OCI-LY7 (cell line): ENCODE results near the gene BRCA1. TPM values are rescaled to one million over a fixed set of nuclear protein-coding genes. Genes with fewer than 3 reads are reported as not detected.

ENCODE experiments used
- BruUV-seq: library from RNA; stranded (reverse); fragments of 400-500 nt; replicated peaks from 2 replicates; lab custom pipeline; 2021; lab: Mats Ljungman, UMichigan
- CTCF ChIA-PET: fragments of 300-600 bp; sonication (Branson Sonifier 250); formaldehyde crosslinking; loops from one replicate; lab custom pipeline; 2022; ENCODE audit warnings: antibody characterized with exemption; ENCODE audit not compliant: unreplicated experiment; lab: Charles Lee
- POLR2A ChIA-PET: fragments of 300-600 bp; sonication (Branson Sonifier 250); formaldehyde crosslinking; loops from one replicate; lab custom pipeline; 2022; ENCODE audit warnings: antibody characterized with exemption; lab: Charles Lee
- DNase-seq: peaks from one replicate; pipeline ENCODE4 v3.0.0-alpha.2; 2015; ENCODE audit warnings: low spot score
- H2AFZ ChIP-seq: fragments of 200-600 bp; sonication (generic), shearing (Covaris generic); 2 replicates; pipeline ENCODE4 v1.6.1; 2014; ENCODE audit warnings: mild to moderate bottlenecking, antibody characterized with exemption, low read length, moderate library complexity
- H3K27ac ChIP-seq: fragments of 200-600 bp; sonication (generic); 2 replicates; pipeline ENCODE4 v1.5.1; 2014; ENCODE audit warnings: mixed run types, low read depth, mild to moderate bottlenecking, moderate library complexity, low read length, inconsistent platforms; ENCODE audit not compliant: poor library complexity, severe bottlenecking
- H3K36me3 ChIP-seq: fragments of 200-600 bp; sonication (generic); 2 replicates; pipeline ENCODE4 v1.6.1; 2014; ENCODE audit warnings: mild to moderate bottlenecking, antibody characterized with exemption, low read length, moderate library complexity, mixed read lengths; ENCODE audit not compliant: insufficient read depth
- H3K4me1 ChIP-seq: fragments of 200-600 bp; sonication (generic); 2 replicates; pipeline ENCODE4 v1.5.1; 2014; ENCODE audit warnings: mild to moderate bottlenecking, low read length; ENCODE audit not compliant: insufficient read depth, poor library complexity, severe bottlenecking
- H3K4me2 ChIP-seq: fragments of 200-600 bp; sonication (generic); 2 replicates; pipeline ENCODE4 v1.6.1; 2014; ENCODE audit warnings: mild to moderate bottlenecking, low read length
- H3K4me3 ChIP-seq: fragments of 200-600 bp; sonication (generic); 2 replicates; pipeline ENCODE4 v1.5.1; 2014; ENCODE audit warnings: mild to moderate bottlenecking, low read depth, low read length; ENCODE audit not compliant: poor library complexity, severe bottlenecking
- H3K79me2 ChIP-seq: fragments of 200-600 bp; sonication (generic); 2 replicates; pipeline ENCODE4 v1.6.1; 2016; ENCODE audit warnings: low read depth, mild to moderate bottlenecking, low read length, moderate library complexity, mixed read lengths; ENCODE audit not compliant: insufficient read depth
- H3K9me2 ChIP-seq: fragments of 200-600 bp; sonication (generic); 2 replicates; pipeline ENCODE4 v1.6.1; 2016; ENCODE audit warnings: mild to moderate bottlenecking, low read length, mixed read lengths; ENCODE audit not compliant: insufficient read depth
- H3K9me3 ChIP-seq: fragments of 200-600 bp; sonication (generic); 2 replicates; pipeline ENCODE4 v1.6.1; 2014; ENCODE audit warnings: mild to moderate bottlenecking, mixed run types, low read length, mixed read lengths
- H4K20me1 ChIP-seq: fragments of 200-600 bp; sonication (generic); 2 replicates; pipeline ENCODE4 v1.6.1; 2014; ENCODE audit warnings: mild to moderate bottlenecking, antibody characterized with exemption, low read length, moderate library complexity, mixed read lengths; ENCODE audit not compliant: insufficient read depth
- CTCF ChIP-seq: fragments of 200-600 bp; sonication (generic); conservative IDR thresholded peaks from 2 replicates; pipeline ENCODE4 v1.5.1; 2014; ENCODE audit warnings: mild to moderate bottlenecking, antibody characterized with exemption, low read length, moderate library complexity, mixed read lengths
- EZH2phosphoT487 ChIP-seq: fragments of 200-600 bp; sonication (generic); IDR thresholded peaks from 2 replicates; pipeline ENCODE4 v1.6.1; 2018; ENCODE audit warnings: low read depth, borderline replicate concordance, mild to moderate bottlenecking, mixed run types, antibody characterized with exemption, low read length, moderate library complexity, mixed read lengths
- intact Hi-C: fragments of 100-400 bp; cut with micrococcal nuclease; formaldehyde crosslinking; loops from one replicate; pipeline ENCODE4 v1.10.0; 2022; ENCODE audit not compliant: unreplicated experiment
- total RNA-seq, 2 experiments: library from RNA; depleted of rRNA in 1 of 2; stranded (reverse); fragments of >200 nt in 1 of 2; shearing (Covaris generic) in 1 of 2; gene quantifications; 2 replicates each; pipeline ENCODE4 v1.2.3, GENCODE V29; 2014 to 2022

BRCA1 gene
- total RNA-seq, 2 experiments from 2014 or later: 112 to 135 TPM

- no peak overlapping the region for H3K4me3 ChIP-seq
- no peaks in the 10 kb centered on the region for H3K79me2 ChIP-seq
- H3K4me2 ChIP-seq: no peak overlapping the region
- intact Hi-C loops: no loop called here
- H3K9me3 ChIP-seq: no peaks in the 10 kb centered on the region
- no peak overlapping the region for H3K27ac ChIP-seq
- no peaks in the 10 kb centered on the region for H3K36me3 ChIP-seq
- TSS peak; percentile 70 for BruUV-seq
- ChIA-PET POLR2A (no interaction called here), CTCF (no interaction called here)
- no peak for DNase-seq
- no peak overlapping the region for H2AFZ ChIP-seq
- TF ChIP-seq CTCF (no peak), EZH2phosphoT487 (no peak)
- no peaks in the 10 kb centered on the region for H3K9me2 ChIP-seq
- H4K20me1 ChIP-seq: no peaks in the 10 kb centered on the region
- no peaks in the 10 kb centered on the region for H3K4me1 ChIP-seq
Measured at GRCh38 chr17:43014649-43015542, 110.3 kb downstream of the BRCA1 start.

- no peak overlapping the region for H2AFZ ChIP-seq
- intact Hi-C loops: no loop called here
- H3K27ac ChIP-seq: no peak overlapping the region
- no TSS peak for BruUV-seq
- no peaks in the 10 kb centered on the region for H3K36me3 ChIP-seq
- no peaks in the 10 kb centered on the region for H4K20me1 ChIP-seq
- ChIA-PET CTCF (no interaction called here), POLR2A (no interaction called here)
- TF ChIP-seq CTCF: no peak
- no peak for TF ChIP-seq EZH2phosphoT487
- H3K4me1 ChIP-seq: no peaks in the 10 kb centered on the region
- no peak overlapping the region for H3K4me2 ChIP-seq
- no peak for DNase-seq
- no peak overlapping the region for H3K4me3 ChIP-seq
- no peaks in the 10 kb centered on the region for H3K9me2 ChIP-seq
- H3K9me3 ChIP-seq: no peaks in the 10 kb centered on the region
- no peaks in the 10 kb centered on the region for H3K79me2 ChIP-seq
Measured at GRCh38 chr17:43014020-43014648, 111.0 kb downstream of the BRCA1 start.

- no peak overlapping the region for H3K4me3 ChIP-seq
- no peaks in the 10 kb centered on the region for H3K9me2 ChIP-seq
- no peaks in the 10 kb centered on the region for H3K79me2 ChIP-seq
- no TSS peak for BruUV-seq
- H2AFZ ChIP-seq: no peak overlapping the region
- ChIA-PET POLR2A (interaction anchor here (1.2 to 1.8 kb wide), 2 partner anchors 11 to 15 kb away, joined by 3 to 5 read pairs; partner anchors contain the start of genes RND2 and RPL27), CTCF (no interaction called here)
- no peaks in the 10 kb centered on the region for H3K9me3 ChIP-seq
- H4K20me1 ChIP-seq: no peaks in the 10 kb centered on the region
- intact Hi-C loops: no loop called here
- TF ChIP-seq EZH2phosphoT487 (no peak), CTCF (no peak)
- no peak overlapping the region for H3K4me2 ChIP-seq
- H3K4me1 ChIP-seq: no peaks in the 10 kb centered on the region
- H3K27ac ChIP-seq: no peak overlapping the region
- H3K36me3 ChIP-seq: no peaks in the 10 kb centered on the region
- no peak for DNase-seq
Measured at GRCh38 chr17:43013296-43013695, 111.9 kb downstream of the BRCA1 start.
